Prostate gland (tissue), 2 donors: ENCODE data around the gene MAGI2. TPM values are rescaled to one million over a fixed set of nuclear protein-coding genes. Genes with fewer than 3 reads are reported as not detected.

ENCODE experiments used
- DNase-seq: peaks from one replicate; pipeline ENCODE4 v3.0.0-alpha.2; 2019; ENCODE audit warnings: low spot score
- H3K27ac ChIP-seq, 2 donors: fragments of 200-600 bp; sonication (generic); 2 replicates each; pipeline ENCODE4 v1.5.1; 2017 to 2019
- H3K27me3 ChIP-seq: fragments of 200-600 bp; sonication (generic); replicated peaks from 2 replicates; pipeline ENCODE4 v1.5.1; 2019; ENCODE audit not compliant: insufficient read depth
- H3K36me3 ChIP-seq, 2 donors: fragments of 200-600 bp; sonication (generic); 1 replicate in 1 of 2; 2 replicates in 1 of 2; pipeline versions ENCODE4 v1.5.1 to v1.8.1; 2017 to 2019
- H3K4me1 ChIP-seq: fragments of 200-600 bp; sonication (generic); replicated peaks from 2 replicates; pipeline ENCODE4 v1.5.1; 2019
- H3K4me3 ChIP-seq, 2 donors: fragments of 200-600 bp; sonication (generic); 2 replicates each; pipeline ENCODE4 v1.5.1; 2017 to 2019
- H3K9me3 ChIP-seq: fragments of 200-600 bp; sonication (generic); 2 replicates; pipeline ENCODE4 v1.5.1; 2017
- CTCF ChIP-seq, 4 experiments: fragments of 200-600 bp in 2 of 4; fragments of 450-650 bp in 2 of 4; sonication (generic) in 2 of 4; IDR thresholded peaks; 1 replicate in 3 of 4; 2 replicates in 1 of 4; pipeline ENCODE4 v1.5.1; 2016 to 2019; ENCODE audit warnings: antibody characterized with exemption in 4 of 4, mild to moderate bottlenecking in 2 of 4, moderate library complexity in 2 of 4
- POLR2A ChIP-seq: fragments of 450-650 bp; IDR thresholded peaks from one replicate; pipeline ENCODE4 v1.6.1; 2016; ENCODE audit warnings: antibody characterized with exemption, mild to moderate bottlenecking
- POLR2AphosphoS5 ChIP-seq: sonication (generic); formaldehyde crosslinking; IDR thresholded peaks from one replicate; pipeline ENCODE4 v1.6.1; 2017; ENCODE audit warnings: antibody characterized with exemption
- WGBS: methylation state at CpG from one replicate; pipeline ENCODE4 v1.1.5; 2018; 5-methylcytosine and 5-hydroxymethylcytosine counted together
- intact Hi-C: fragments of 100-400 bp; cut with DNase I; formaldehyde crosslinking; loops from one replicate; pipeline ENCODE4 v1.14.2; 2022
- total RNA-seq, 2 donors: library from RNA; depleted of rRNA; stranded (reverse); fragments of >200 nt; gene quantifications; one replicate each; pipeline ENCODE4 v1.1.0, GENCODE V29; 2016

The MAGI2 gene
- total RNA-seq, 2 donors from 2014 or later: 27.1 to 31.3 TPM

GRCh38 chr7:79091661-79092060, 361.8 kb downstream of the MAGI2 start:
- TF ChIP-seq CTCF (IDR thresholded peaks at IDR 0.05) (no peak), POLR2A (no peak), POLR2AphosphoS5 (no peak)
- no peak for DNase-seq
- H3K4me3 ChIP-seq: no peak overlapping the region
- H3K9me3 ChIP-seq: no peaks in the 10 kb centered on the region
- no peak overlapping the region for H3K27ac ChIP-seq
- H3K27me3 ChIP-seq: no peaks in the 10 kb centered on the region
- intact Hi-C loops: no loop called here
- 89% methylated on average over 2 of the region's 2 CpGs for WGBS
- H3K4me1 ChIP-seq: no peaks in the 10 kb centered on the region
- no peaks in the 10 kb centered on the region for H3K36me3 ChIP-seq

DNA sequence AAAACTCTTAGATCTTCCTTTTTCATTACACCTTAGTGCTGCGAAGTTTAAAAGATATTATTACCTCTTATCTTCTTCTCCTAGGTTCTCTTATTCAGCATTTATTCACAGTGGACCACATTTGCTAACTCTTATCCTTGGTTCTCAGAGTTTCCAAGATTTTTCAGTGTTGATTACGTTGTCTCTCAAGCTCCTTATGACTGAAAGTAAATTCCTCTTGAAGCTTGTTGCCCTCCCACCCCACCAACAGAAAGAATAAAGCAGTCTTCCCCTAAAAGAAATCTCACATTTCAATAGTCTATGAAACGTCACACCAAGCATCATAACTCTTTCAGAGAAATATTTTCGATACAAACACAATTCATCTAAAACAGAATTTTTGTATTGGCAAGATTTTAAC, 362.5 kb downstream of the MAGI2 start:
- intact Hi-C loops: no loop called here
- Histone ChIP-seq H3K4me1 (no peaks in the 10 kb centered on the region), H3K4me3 (no peak overlapping the region), H3K27me3 (no peaks in the 10 kb centered on the region), H3K36me3 (no peaks in the 10 kb centered on the region), H3K27ac (no peak overlapping the region), H3K9me3 (no peaks in the 10 kb centered on the region)
- TF ChIP-seq CTCF (IDR thresholded peaks at IDR 0.05) (no peak), POLR2A (no peak), POLR2AphosphoS5 (no peak)
- 74% methylated on average over 4 of the region's 4 CpGs for whole genome bisulfite sequencing
- no peak for DNase-seq

- WGBS: 53% methylated on average over 4 of the region's 4 CpGs
- TF ChIP-seq POLR2A: no peak
- no peak for TF ChIP-seq POLR2AphosphoS5
- TF ChIP-seq CTCF (IDR thresholded peaks at IDR 0.05): no peak
- no peak overlapping the region for H3K4me3 ChIP-seq
- DNase-seq: no peak
- no peaks in the 10 kb centered on the region for H3K27me3 ChIP-seq
- H3K4me1 ChIP-seq: no peaks in the 10 kb centered on the region
- H3K27ac ChIP-seq: no peak overlapping the region
- no peaks in the 10 kb centered on the region for H3K36me3 ChIP-seq
- no peaks in the 10 kb centered on the region for H3K9me3 ChIP-seq
- intact Hi-C loops: no loop called here
These were observed 362.9 kb downstream of the MAGI2 start for GRCh38 chr7:79090543-79090942.

DNA sequence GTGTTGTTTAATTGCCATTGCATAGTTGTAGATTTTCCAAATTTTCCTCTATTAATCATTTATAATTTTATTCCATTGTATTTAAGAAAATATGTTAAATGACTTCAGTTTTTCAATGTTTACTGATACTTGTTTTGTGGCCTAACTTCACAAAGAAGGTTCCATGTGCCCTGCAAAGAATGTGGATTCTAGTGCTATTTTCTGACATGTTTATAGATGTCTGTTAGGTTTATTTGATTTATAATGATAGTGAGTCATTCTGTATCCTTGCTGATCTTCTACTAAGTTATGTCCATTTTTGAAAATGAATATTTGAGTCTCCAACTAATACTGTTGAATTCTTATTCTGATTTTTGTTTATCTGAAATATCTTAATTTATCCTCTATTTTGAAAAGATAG, 369.0 kb downstream of the MAGI2 start:
- Histone ChIP-seq H3K36me3 (no peaks in the 10 kb centered on the region), H3K27me3 (no peaks in the 10 kb centered on the region), H3K9me3 (no peaks in the 10 kb centered on the region), H3K27ac (no peak overlapping the region), H3K4me1 (no peaks in the 10 kb centered on the region), H3K4me3 (no peak overlapping the region)
- intact Hi-C loops: no loop called here
- DNase-seq: no peak
- TF ChIP-seq CTCF (IDR thresholded peaks at IDR 0.05): no peak
- no peak for TF ChIP-seq POLR2A
- no peak for TF ChIP-seq POLR2AphosphoS5

GRCh38 chr7:79079919-79080554, 373.4 kb downstream of the MAGI2 start:
- Histone ChIP-seq H3K4me3 (no peak overlapping the region), H3K27me3 (no peaks in the 10 kb centered on the region), H3K36me3 (no peaks in the 10 kb centered on the region), H3K9me3 (no peaks in the 10 kb centered on the region), H3K27ac (no peak overlapping the region), H3K4me1 (no peaks in the 10 kb centered on the region)
- 71% methylated on average over 4 of the region's 4 CpGs for WGBS
- DNase-seq: no peak
- intact Hi-C loops: no loop called here
- TF ChIP-seq CTCF (IDR thresholded peaks at IDR 0.05) (no peak), POLR2A (no peak), POLR2AphosphoS5 (no peak)
